ENCODE measurements around the gene NFIC. TPM values are rescaled to one million over a fixed set of nuclear protein-coding genes. Genes with fewer than 3 reads are reported as not detected.

The NFIC gene
- total RNA-seq, 1 donor from 2014 or later = 194 TPM

GRCh38 chr19:3453840-3454239 lies 87.5 kb downstream of the NFIC start:
- H3K27ac ChIP-seq = peak overlapping the region; percentile 96 to 99
- H3K4me3 ChIP-seq = no peak overlapping the region
- no peak for DNase-seq (ENCODE audit: low spot score in 2 of 2)
- H3K36me3 ChIP-seq = peaks cover 63 to 69% of the 10 kb centered on the region in 2 donors
- H3K9me3 ChIP-seq = no peaks in the 10 kb centered on the region
- H3K4me1 ChIP-seq = peaks cover 17 to 42% of the 10 kb centered on the region in 2 donors
- H3K27me3 ChIP-seq = no peaks in the 10 kb centered on the region
- TF ChIP-seq CTCF (IDR thresholded peaks at IDR 0.05) = no peak
- intact Hi-C loops (cut with DNase I) = loop anchor here (5.0 to 10.0 kb wide), 2 partner anchors 87 to 1289 kb away; partner anchors contain the start of genes DOT1L and NFIC

DNA sequence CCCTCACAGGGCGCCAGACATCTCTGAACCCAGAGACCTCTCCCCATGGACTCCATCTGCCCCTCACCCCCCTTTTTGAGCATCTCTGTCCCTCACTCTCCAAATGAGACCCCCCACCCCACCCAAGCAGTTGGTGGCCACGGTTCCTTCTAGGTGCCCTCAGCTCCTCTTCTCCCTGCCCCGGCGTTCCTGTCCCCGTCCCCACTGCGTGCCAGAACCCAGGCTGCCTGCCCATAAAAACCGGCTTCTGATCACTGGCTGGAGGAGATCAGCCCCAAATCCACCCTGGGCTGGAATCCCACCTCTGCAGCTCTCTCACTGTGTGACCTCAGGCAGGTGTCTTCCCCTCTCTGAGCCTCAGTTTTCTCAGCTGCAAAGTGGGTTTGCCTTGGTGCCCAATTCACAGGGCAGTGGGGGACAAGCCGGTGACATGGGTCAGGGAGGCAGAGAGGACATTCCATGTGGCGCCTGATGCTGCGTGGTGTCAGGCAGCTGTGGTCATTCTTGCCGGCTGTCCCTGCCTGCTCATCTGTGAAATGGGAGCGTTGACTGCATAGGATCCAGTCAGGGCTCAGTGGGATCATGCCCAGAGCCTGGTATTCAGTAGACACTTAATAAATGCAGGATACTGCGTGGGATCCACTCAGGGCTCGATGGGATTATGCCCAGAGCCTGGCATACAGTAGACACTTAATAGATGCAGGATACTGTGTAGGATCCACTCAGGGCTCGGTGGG lies 88.4 kb downstream of the NFIC start:
- no peaks in the 10 kb centered on the region for H3K27me3 ChIP-seq
- H3K4me1 ChIP-seq = peaks cover 25 to 50% of the 10 kb centered on the region in 2 donors
- no peaks in the 10 kb centered on the region for H3K9me3 ChIP-seq
- DNase-seq (ENCODE audit: low spot score in 2 of 2) = no peak
- H3K4me3 ChIP-seq = no peak overlapping the region
- H3K36me3 ChIP-seq = peaks cover 53 to 59% of the 10 kb centered on the region in 2 donors
- intact Hi-C loops (cut with DNase I) = loop anchor here (5.0 to 10.0 kb wide), 3 partner anchors 88 to 1290 kb away; partner anchors contain the start of genes DOT1L, NFIC and TBXA2R
- TF ChIP-seq CTCF (IDR thresholded peaks at IDR 0.05) = no peak
- H3K27ac ChIP-seq = peak overlapping the region; percentile 96 to 99

DNA sequence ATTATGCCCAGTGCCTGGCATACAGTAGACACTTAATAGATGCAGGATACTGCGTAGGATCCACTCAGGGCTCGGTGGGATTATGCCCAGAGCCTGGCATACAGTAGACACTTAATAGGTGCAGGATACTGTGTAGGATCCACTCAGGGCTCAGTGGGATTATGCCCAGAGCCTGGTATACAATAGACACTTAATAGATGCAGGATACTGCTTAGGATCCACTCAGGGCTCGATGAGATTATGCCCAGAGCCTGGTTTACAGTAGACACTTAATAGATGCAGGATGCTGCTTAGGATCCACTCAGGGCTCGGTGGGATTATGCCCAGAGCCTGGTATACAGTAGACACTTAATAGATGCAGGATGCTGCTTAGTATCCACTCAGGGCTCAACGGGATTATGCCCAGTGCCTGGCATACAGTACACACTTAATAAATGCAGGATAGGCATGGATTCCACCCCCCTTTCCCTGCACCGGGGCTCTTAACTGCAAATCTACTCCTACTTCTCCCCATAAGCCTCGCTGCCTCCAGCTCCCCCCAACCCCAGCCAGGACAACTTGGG lies 89.1 kb downstream of the NFIC start:
- DNase-seq (ENCODE audit: low spot score in 2 of 2) = no peak
- no peaks in the 10 kb centered on the region for H3K27me3 ChIP-seq
- peaks cover 32 to 53% of the 10 kb centered on the region in 2 donors for H3K4me1 ChIP-seq
- intact Hi-C loops (cut with DNase I) = loop anchor here (5.0 to 10.0 kb wide), 2 partner anchors 152 to 1291 kb away; partner anchors contain the start of genes DOT1L and TBXA2R
- peak overlapping the region; percentile 96 to 99 for H3K27ac ChIP-seq
- no peak overlapping the region for H3K4me3 ChIP-seq
- H3K9me3 ChIP-seq = no peaks in the 10 kb centered on the region
- TF ChIP-seq CTCF (IDR thresholded peaks at IDR 0.05) = no peak
- peaks cover 48 to 54% of the 10 kb centered on the region in 2 donors for H3K36me3 ChIP-seq

DNA sequence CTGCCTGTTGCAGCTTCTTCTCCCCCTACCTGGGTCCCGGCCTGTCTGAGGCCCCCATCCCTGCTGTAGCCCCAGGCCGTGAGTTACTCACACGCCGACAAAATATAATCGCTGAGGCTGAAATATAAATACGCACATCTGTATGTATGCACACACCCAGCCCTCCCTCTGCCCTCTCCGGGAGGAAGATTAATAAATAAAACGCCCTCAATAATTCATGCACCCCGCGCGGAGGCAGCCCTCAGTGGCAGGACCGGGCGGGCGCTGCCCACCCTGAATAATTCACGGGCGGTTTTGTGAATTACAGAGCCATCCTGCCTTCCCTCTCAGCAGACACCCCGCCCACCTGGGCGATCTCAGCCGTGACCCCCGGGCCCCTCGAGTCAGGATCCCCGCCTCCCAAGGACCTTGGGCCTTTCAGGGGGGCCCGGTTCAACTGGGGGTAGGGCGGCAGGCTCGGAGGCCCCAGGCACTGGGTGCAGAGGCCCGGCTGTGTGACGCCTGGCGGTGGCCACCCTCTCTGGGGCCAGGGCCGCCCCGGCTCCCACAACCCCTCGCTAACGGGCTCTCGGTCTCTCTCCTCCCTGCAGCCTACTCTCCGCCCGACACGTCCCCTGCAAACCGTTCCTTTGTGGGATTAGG lies 89.7 kb downstream of the NFIC start:
- intact Hi-C loops (cut with DNase I) = loop anchor here (5.0 to 10.0 kb wide), 2 partner anchors 151 to 1291 kb away; partner anchors contain the start of genes DOT1L and TBXA2R
- TF ChIP-seq CTCF (IDR thresholded peaks at IDR 0.05) = no peak
- H3K4me1 ChIP-seq = peaks cover 32 to 54% of the 10 kb centered on the region in 2 donors

DNA sequence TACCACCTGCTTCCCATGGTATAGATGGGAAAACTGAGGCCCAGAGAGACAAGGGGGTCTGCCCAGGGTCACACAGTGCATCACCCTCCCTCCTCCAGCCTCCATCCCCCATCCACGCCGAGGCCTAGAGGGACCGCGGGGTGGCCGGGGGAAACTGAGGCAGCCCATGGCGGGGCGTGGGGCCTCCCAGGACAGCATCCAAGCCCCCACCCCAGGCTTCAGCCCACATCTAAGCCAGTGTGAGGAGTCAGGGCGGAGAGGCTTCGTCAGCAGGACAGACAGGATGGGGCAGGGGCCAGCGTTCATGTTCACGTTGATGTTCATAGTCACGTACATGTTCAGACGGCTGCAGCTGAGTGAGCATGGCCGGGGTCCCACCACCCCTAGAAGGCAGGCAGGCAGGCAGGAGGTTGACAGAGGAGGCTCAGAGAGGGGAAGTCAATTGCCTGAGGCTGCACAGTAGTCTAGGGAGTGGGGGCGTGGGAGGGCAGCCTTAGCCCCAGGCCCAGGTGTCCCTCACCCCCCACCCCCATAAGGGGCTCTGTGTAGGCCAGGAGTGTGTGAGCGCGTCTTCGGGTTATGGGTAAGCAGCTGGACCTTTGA lies 90.6 kb downstream of the NFIC start:
- Histone ChIP-seq H3K27me3 (no peaks in the 10 kb centered on the region), H3K4me3 (no peak overlapping the region), H3K36me3 (peaks cover 45 to 50% of the 10 kb centered on the region in 2 donors), H3K4me1 (peaks cover 32 to 46% of the 10 kb centered on the region in 2 donors), H3K9me3 (no peaks in the 10 kb centered on the region), H3K27ac (peak overlapping the region; percentile 98 to 99)
- intact Hi-C loops (cut with DNase I) = loop anchor here (5.0 to 10.0 kb wide), 2 partner anchors 150 to 1292 kb away; partner anchors contain the start of genes DOT1L and TBXA2R
- no peak for TF ChIP-seq CTCF (IDR thresholded peaks at IDR 0.05)
- no peak for DNase-seq (ENCODE audit: low spot score in 2 of 2)

More for the DNA sequence above, 89.7 kb downstream of the NFIC start:
- Histone ChIP-seq H3K36me3 (peaks cover 47 to 51% of the 10 kb centered on the region in 2 donors), H3K9me3 (no peaks in the 10 kb centered on the region), H3K27ac (peak overlapping the region; percentile 98 to 99), H3K27me3 (no peaks in the 10 kb centered on the region), H3K4me3 (no peak overlapping the region)
- DNase-seq (ENCODE audit: low spot score in 2 of 2) = no peak

All from ascending aorta (tissue), 2 donors.